GM19467 (cell line): ENCODE data around the gene FYTTD1.

ENCODE experiments used
- ATAC-seq: cut with Tn5 transposase; IDR thresholded peaks from one replicate; pipeline ENCODE4 v1.9.1; 2021; ENCODE audit warnings: mild to moderate bottlenecking, moderate library complexity; ENCODE audit not compliant: unreplicated experiment

Gene FYTTD1

DNA sequence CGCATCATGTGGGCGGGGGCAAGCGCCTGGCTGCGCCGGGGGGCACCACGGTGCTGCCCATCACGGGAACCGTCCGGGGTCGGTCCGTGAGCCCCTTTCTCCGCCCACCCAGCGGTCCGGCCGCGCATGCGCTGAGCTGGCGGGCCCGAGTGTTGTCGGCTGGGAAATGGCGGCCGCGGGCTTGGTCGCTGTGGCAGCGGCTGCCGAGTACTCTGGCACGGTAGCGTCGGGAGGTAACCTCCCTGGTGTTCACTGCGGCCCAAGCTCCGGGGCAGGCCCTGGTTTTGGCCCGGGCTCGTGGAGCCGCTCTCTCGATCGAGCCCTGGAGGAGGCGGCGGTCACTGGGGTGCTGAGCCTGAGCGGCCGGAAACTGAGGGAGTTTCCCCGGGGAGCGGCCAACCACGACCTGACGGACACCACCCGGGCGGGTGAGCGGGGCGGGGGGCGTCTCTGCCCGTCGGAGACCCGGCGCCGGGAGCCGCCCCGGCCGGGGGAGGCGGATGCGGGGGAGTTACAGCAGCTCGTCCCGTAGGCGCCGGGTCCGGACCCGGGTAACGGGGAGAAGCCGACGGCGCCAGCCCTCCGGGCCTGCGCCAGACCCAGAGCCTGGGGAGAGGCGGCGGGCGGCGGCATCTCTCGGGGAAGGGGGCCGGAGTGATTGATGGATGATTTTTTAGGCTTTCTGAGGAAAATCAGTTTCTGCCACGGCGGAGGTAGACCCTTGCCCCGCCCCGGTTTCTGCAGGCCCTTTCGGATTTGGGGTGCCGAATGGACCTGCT is 41.6 kb downstream of the FYTTD1 start, which contains the start of gene LRCH3:
Gene LRCH3 (plus strand): TSS at position 142 of the 779 bp plus-strand sequence. CDS start 25 bp downstream, at position 167.
- ATAC-seq = peak; percentile 75

DNA sequence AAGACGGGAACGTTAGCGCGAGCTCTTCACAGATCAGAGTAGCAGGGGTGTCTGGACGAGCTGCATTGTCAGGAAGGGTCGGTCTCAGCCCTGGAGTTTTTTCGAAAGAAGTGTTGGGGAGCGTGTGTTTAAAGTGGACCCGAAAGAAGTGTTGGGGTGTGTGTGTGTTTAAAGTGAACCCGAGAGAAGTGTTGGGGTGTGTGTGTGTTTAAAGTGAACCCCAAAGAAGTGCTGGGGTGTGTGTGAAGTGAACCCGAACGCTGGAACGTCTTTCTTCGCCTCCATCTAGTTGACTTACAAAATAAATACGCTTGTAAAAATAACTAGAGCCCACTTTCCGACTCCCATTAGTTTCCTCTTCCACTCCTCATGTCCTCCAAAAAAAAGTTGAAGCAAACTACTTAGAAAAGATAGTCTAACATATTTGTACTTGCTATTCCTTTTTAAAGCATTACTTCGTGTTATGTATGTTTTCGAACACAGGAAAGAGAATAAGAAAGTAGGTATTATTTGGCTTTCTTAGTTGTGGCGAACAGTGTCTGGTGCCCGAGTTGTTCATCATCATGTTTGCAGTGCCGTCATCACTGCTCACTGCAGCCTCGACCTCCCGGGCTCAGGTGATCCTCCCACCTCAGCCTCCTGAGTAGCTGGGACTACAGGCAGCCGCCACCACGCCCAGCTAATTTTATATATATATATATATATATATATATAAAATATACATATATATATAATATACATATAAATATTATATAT is 42.4 kb downstream of the FYTTD1 start:
- peak; percentile 6 for ATAC-seq

DNA sequence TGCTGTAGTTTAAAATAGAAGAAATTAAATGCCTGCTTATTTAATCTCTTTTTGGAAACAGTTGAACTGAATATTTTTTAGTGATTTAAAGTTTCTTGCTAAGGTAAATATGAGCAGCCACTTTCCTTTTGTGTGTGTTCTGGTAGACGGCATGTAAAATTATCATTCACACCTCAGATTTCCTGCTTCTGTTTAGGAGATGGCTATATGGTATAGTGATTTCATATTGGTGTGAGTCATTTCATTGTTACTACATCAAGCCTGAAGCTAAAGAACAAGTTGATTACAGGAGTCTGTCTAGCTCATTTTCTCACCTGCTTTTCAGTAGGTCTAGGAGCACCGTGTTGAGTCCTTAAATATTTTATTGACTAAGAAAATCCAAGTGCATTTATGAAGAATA is 43.6 kb downstream of the FYTTD1 start:
- ATAC-seq = no peak

DNA sequence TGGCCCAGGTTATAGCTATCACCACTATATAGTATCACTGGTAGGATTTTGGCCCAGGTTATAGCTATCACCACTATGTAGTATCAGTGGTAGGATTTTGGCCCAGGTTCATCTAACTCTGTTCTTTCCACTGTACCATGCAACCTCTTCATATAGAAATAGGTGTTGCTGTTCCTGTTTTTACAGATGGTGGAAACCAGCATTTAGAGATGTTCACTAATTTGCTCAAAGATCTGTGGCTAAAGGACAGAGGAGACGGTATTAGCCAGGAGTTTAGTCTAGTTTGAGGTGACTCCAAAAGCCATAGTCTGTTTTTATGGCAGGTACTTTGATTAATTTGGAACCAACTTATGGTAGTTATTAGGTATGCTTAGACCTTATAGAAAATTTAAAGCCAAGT is 44.4 kb downstream of the FYTTD1 start:
- no peak for ATAC-seq

DNA sequence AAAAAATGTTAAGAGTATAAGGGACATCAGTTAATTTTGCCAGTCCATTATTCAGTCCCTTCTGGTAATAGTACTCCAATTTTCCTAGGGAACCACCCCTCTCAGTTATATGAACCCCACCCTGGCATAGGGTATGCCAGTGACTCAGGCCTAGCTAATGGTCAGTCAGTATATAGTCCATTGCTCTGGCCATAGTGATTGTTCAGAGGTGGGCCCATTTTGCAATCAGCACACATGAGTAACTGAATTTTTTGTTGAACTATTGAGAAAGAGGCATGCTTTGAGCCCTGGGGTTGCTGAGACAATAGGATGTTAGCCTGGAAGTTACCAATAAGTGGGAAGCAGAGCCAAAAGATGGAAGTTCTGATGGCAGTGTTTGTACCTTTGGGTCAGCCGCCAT is 45.5 kb downstream of the FYTTD1 start:
- no peak for ATAC-seq

DNA sequence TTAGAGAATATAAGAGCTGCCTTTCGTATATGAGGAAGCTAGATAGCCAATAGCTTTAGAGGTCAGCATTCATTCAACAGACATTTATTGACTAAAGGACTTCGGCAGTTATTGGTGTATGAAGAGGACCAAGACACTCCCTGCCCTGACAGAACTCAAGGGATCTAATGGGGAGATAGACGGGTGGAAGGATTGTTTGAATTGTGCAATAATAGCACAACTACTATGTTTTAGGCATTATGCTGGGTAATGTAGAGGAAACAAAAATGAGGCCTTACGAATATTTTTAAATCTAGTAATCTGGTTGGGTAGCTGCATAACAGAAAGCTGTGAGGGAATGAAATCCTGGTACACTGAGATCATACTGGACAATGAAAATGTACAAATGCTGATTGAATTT is 46.4 kb downstream of the FYTTD1 start:
- no peak for ATAC-seq

DNA sequence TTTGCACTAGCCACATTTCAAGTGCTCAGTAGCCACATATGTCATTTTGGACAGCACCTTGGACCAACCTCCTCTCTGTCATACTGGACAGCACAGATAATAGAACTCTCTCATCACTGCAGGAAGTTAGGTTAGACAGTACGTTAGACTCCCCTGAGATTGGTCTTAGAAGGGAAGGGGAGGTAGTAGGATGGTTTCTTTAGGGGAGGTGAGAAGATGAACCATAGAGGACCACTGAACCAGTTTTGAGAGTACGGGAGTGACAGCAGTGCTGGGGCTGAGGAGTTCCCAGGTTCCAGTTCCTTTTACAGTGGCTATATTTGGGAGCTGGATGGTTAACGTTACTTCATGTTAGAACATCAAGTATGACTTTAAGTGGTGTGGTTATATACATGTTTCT is 49.2 kb downstream of the FYTTD1 start:
- no peak for ATAC-seq

DNA sequence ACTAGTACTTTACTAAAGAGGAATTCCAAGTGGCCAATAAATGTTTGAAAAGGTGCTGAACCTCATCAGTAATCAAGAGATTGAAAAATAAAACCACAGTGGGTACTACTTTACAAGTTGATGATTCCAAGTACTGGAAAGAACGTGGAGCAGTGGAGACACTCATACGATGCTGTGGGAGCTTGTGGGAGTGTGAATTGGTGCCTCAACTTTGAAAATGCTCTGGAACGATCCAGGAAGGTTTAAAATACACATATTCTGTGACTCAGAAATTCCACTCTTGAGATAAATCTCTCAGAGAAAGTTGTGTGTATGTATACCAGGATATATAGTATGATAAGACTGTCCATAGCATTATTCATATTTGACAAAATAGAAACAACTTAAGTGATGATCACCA is 50.7 kb downstream of the FYTTD1 start:
- ATAC-seq = no peak

DNA sequence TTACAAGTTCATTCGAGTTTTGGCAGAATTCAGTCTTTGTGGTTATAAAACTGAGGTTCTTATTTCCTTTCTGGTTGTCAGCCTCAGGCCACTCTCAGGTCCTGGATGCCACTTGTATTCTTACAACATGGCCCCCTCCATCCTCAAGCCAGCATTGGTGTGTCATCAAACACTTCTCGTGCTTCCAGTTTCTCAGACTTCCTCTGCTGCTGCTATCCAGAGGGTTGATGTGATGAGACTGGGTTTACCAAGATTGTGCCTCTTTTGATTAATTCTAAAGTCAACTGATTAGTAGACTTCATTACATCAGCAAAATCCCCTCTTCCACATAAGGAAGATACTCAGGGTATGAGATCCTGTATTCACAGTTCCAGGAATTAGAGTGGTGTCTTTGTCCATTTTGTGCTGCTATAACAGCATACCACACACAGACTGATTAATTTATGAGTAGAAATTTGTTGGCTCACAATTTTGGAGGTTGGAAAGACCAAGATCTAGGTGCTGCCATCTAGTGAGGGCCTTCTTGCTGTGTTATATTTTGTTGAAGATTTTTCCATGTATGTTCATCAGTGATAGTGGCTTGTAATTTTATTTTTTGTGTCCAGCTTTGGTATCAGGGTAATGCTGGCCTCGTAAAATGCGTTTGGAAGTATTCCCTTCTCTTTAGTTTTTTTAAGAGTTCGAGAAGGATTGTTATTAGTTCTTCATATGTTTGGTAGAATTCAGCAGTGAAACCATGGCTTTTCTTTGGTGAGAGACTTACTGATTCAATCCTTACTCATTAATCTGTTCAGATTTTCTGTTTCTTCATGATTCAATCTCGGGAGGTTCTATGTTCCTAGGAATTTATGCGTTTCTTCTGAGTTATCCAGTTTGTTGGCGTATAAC is 52.5 kb downstream of the FYTTD1 start:
- no peak for ATAC-seq

DNA sequence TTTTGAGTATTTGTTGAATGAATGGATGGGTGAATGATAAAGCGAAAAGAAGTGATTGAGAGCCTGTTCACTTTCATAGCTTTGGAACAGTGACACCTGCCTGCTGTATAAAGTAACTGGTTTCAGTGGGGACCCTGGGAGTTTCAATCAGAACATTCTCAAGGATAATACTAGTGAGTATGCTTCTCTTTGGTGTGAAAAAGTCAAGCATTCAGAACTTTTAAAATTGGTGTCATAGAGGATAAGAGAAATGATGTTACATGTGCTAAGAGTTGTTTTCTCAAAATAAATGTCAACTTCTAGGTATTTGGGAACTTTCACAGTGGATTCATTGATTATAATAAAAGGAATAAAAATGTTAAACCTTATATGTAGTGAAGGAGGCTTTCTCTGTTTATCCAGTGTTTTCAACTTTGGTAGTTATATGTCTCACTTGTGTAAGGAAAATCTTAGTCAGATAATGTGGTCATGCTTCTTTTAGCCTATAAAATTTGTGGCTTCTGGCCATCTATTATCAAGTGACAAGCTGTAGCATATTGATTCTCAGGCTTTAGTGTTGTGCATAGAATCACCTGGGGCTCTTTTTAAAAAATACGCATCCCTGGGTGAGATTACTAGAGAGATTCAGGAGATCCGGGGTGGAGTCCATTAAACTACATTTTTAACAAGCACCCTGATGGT is 53.2 kb downstream of the FYTTD1 start:
- no peak for ATAC-seq

DNA sequence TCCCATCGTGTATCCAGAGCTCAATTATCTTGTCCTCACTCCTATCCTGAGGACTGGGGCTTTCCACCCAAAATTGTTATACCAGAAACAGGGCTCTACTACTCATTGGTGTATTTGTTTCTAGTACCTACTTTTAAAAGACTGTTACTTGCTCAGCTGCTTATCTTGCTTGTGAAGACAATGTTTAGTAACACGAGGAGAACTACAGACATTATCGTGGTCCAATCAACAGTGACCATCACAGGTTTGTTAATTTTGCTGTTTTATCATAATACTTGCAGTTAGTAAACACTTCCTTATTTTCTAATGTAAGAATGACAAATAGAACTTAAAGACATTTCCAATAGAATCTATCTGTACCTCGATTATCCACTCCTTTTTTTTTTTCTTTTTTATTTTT is 54.8 kb downstream of the FYTTD1 start:
- no peak for ATAC-seq

DNA sequence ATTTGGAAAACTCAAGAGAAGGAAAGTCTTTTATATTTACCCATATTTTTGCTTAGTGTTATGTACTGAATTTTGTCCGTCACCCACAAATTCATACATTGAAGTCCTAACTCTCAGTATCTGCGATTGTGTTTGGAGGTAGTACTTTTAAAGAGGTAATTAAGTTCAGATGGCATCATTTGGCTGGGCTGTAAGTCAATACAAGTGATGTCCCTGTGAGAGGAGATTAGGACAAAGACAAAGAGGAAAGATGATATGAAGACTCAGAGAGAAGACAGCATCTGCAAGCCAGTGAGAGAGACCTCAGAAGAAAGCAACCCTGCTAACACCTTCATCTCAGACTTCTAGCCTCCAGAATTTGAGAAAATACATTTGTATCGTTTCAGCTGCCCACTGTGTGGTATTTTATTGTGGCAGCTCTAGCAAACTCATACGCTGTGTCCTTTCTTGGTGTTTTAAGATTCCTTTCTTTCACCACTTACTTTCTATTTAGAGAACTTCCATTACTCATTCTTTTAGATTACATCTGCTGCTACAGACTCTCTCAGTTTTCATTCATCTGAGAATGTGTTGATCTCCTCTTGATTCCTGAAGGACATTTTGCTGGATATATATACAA is 58.4 kb downstream of the FYTTD1 start:
- ATAC-seq = no peak

DNA sequence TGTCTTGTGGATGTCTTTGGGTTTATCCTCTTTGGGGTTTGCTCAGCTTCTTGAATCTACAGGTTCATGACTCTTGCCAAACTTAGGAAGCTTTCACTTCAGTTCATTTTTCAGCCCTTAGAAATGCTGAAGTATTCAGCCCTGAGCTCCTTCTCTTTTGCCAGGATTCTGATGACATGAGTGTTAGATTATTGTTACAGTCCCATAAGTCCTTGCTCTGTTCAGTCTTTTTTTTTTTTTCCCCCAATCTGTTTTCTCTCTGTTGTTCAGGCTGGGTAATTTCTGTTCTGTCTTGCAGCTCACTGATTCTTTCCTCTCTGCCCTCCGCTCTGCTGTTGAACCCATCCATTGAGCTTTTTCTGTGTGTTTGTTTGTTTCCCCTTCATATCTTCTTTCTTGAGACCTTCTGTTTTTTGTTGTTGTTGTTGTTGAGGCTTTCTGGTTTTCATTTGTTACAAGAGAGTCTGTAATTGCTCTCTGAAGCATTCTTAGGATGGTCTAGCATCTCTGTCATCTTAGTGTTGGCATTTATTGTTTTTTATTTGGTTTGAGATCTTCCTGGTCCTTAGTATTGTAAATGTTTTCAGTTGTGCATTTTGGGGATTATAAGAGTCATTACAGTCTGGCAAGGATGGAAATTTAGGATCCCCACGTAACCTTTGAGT is 59.8 kb downstream of the FYTTD1 start:
- no peak for ATAC-seq

DNA sequence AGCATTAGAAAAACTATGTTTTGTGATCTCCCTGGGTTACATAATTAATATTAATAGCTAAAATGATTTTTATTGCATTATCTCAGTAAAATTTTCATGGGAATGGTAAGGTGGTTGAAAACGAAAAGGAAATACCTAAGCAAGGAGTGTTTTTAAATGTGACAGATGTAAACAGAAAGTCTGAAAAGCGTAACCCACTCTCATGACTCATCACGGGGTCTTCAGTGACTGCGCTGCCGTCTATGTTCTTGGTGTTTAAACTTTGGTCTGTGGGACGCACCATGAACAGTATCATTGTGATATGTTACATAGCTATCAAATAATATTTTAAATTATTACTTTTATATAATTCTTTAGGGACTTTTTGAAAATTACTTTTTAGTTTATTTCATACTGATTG is 61.2 kb downstream of the FYTTD1 start:
- no peak for ATAC-seq

DNA sequence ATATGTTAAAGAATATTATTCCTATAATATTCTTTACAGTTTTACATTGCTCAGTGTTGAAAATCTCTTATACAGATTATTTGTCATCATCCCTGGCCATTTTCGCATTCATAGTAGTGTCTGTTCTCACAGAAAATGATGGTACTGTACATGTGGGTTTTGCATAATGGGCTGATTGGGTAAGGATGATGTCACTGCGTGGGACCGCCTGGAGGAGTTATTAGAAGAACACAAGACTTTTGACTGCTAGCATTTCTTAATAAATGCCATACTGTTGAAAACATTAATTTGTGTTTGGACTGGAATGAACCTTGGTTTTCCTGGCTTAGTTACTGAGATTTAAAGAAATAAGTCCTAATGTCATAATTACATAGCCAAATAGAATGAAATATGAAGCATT is 61.7 kb downstream of the FYTTD1 start:
- ATAC-seq = no peak

DNA sequence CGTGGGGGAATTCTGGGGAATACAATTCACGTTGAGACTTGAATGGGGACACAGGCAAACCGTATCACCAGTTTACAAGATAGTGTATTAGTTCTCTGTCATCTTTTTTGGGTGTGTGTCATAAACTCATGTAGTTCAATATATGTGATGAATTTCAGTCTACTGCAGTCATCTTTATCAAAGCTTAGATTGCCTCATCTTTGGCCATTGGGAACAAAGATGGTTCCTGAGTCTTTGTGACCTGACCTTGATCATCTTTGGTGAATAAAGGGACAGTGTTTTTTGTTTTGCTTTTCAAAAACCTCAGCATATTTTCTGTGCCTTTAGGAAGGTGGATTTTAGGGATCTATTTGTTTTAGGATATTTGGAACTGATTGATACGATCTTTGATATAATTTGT is 64.7 kb downstream of the FYTTD1 start:
- ATAC-seq = no peak

DNA sequence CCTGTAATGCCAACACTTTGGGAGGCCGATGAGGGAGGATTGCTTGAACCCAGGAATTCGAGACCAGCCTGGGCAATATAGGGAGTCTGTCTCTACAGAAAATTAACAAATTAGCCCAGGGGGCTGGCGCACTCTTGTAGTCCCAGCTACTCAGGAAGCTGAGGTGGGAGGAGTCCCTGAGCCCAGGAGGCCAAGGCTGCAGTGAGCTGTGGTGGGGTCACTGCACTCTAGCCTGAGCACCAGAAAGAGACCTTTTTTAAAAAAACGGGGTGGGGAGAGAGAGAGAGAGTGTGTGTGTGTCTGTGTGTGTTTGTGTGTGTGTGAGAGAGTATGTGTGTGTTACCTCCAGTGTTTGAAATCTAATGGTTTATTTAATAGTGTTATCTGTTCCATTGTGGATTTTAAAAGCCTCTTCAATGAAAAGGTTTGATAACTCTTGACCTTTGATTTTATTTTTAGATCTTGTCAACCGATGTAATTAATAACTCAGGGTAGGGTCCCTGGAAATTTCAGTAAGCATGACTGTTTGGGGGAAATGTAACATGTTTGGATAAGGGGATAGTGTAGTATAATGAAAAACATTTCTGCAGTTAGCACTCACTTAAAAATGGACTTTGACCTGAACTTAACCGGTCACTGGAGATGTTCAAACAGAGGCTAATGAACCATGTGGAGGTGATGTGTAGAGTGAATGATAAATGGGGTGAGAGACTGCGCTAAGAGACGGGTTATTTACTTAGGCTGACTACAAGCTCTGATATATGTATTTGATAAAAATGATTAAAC is 71.1 kb downstream of the FYTTD1 start:
- ATAC-seq = no peak

DNA sequence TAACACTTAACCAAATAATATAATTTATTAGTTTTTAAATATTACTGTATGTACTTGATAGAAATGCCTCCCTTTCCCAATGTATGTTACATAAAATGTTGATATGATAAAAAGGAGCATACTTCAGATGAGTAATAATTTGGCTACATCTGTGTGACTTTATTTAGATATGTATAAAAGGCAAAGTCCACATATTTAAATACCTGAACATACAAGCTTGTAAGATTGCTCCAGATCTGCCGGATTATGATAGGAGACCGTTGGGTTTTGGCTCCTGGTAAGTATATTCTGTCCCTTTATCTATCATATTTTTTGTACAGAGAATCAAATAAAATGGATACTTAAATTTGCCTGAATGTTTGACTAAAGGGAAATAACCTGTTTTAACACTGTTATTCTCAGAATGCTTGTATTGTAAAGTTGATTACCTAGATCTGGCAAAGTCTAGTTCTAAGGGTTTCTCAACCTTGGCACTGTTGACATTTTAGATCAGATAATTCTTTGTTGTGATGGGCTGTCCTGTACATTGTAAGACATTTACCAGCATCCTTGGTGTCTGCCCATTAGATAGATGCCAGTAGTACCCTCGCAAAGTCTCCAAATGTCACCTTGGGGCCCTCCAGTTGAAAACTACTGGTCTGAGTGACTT is 79.8 kb downstream of the FYTTD1 start:
- no peak for ATAC-seq
